NCI-H2227 (cell line): ENCODE results near the gene TMEM233.
"Not testable (repeated sequence)": the region's sequence is repeated elsewhere in the genome, so short reads cannot be mapped to it uniquely, and the experiment has no call there.

Experiments
- DNase-seq: peaks from one replicate; lab custom pipeline; 2025; ENCODE audit not compliant: unreplicated experiment; lab: John Stamatoyannopoulos, UW

Gene TMEM233

GRCh38 chr12:119657001-119657400 lies 63.4 kb downstream of the TMEM233 start:
- DNase-seq = not testable (repeated sequence)

GRCh38 chr12:119658166-119658565 lies 64.6 kb downstream of the TMEM233 start:
- not testable (repeated sequence) for DNase-seq

GRCh38 chr12:119659289-119659897 lies 65.8 kb downstream of the TMEM233 start:
- peak; percentile 29 for DNase-seq

GRCh38 chr12:119660076-119660475 lies 66.5 kb downstream of the TMEM233 start:
- DNase-seq = no peak

GRCh38 chr12:119661882-119662281 lies 68.3 kb downstream of the TMEM233 start:
- DNase-seq = no peak

- no peak for DNase-seq
Measured at GRCh38 chr12:119664642-119665041, 71.1 kb downstream of the TMEM233 start.

GRCh38 chr12:119665164-119665929 lies 71.8 kb downstream of the TMEM233 start:
- no peak for DNase-seq

GRCh38 chr12:119666226-119666795 lies 72.7 kb downstream of the TMEM233 start:
- no peak for DNase-seq

- DNase-seq = no peak
Measured at GRCh38 chr12:119666900-119667576, 73.5 kb downstream of the TMEM233 start.

GRCh38 chr12:119667577-119668323 lies 74.2 kb downstream of the TMEM233 start, which contains the start of gene PRKAB1:
PRKAB1 (plus strand) TSS chr12:119668133; CDS start chr12:119668245, 112 bp downstream.
- DNase-seq = peak; percentile 99

- DNase-seq = no peak
Measured at GRCh38 chr12:119668324-119668841, 74.8 kb downstream of the TMEM233 start.

- DNase-seq = no peak
Measured at GRCh38 chr12:119669744-119670472, 76.3 kb downstream of the TMEM233 start.

- DNase-seq = no peak
Measured at GRCh38 chr12:119671070-119671469, 77.5 kb downstream of the TMEM233 start.

- no peak for DNase-seq
Measured at GRCh38 chr12:119672194-119672593, 78.6 kb downstream of the TMEM233 start.

GRCh38 chr12:119673634-119674033 lies 80.1 kb downstream of the TMEM233 start:
- no peak for DNase-seq

- no peak for DNase-seq
Measured at GRCh38 chr12:119674560-119674959, 81.0 kb downstream of the TMEM233 start.

- DNase-seq = no peak
Measured at GRCh38 chr12:119676022-119676421, 82.4 kb downstream of the TMEM233 start.

- DNase-seq = no peak
Measured at GRCh38 chr12:119676573-119676972, 83.0 kb downstream of the TMEM233 start.

GRCh38 chr12:119678459-119678858 lies 84.9 kb downstream of the TMEM233 start:
- no peak for DNase-seq

- DNase-seq = peak; percentile 71
Measured at GRCh38 chr12:119679081-119679480, 85.5 kb downstream of the TMEM233 start.
